ENCODE data around the gene CXCR6.
"Not testable (repeated sequence)": the region's sequence is repeated elsewhere in the genome, so short reads cannot be mapped to it uniquely, and the experiment has no call there.

The CXCR6 gene

DNA sequence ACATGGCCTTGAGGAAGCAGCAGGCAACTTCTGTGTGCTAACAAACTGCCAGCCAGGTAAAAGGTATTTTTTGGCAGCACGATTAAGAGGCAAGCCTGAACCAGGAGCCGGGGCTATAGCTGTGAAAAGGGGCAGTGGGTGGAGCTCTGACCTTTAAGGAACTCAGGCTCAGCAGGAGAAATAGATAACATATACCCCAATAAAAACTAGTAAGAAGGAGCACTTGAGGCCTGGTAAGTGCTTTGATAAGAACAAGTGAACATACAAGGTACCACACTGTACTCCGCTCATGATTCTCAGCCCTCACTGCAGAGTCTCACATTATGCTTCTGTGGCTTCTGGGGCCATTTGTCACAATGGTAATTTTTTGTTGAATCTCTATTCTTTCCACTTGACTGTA lies 46.9 kb downstream of the CXCR6 start:
- DNase-seq (ENCODE audit: low read depth), result no peak

DNA sequence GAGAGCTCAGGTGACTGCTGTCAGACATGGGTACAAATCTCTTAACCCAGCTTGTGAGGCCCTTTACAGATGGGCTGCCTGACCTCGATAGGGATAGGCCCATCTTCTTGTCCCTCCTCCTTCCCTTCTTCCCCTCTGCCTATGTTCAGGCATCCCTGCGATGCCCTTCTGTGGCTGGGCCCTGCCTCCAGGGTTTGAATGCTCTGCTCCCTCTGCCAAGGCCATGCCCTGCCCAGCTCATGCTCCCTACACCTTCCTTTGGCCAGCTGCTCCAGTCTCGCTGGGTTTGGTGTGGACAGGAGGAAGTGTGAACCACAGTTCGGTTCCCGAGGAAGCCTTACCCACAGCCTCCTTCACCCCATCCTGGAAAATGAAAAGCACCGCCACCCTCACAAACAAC lies 48.1 kb downstream of the CXCR6 start:
- no peak for DNase-seq (ENCODE audit: low read depth)

DNA sequence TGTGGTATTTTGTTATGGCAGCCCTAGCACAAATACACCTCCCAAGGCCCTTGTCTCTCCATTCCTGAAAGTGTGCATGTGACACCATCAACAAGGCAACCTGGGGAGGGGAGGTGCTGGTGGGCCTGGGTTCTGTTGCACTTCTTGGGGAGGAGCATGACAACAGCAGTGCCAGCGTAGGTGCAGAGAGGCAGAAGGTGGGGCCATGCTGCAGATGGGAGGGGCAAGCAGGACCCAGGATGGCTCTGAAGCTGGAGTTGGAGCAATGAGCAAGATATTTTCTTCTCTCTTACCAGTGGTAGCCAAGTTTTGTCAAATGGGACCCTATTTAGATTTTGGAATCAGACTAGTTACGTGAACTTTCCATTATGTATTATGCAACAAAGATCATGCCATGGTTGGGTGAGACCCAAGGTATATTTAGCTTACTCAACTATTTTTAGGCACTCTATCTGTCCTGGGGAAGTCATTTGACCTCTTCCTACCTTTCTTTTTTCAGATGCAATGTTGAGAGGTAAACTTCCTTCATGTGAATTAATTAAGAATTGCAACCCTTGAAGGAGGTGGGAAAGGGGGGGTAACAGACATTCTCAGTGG lies 49.0 kb downstream of the CXCR6 start:
- no peak for DNase-seq (ENCODE audit: low read depth)

DNA sequence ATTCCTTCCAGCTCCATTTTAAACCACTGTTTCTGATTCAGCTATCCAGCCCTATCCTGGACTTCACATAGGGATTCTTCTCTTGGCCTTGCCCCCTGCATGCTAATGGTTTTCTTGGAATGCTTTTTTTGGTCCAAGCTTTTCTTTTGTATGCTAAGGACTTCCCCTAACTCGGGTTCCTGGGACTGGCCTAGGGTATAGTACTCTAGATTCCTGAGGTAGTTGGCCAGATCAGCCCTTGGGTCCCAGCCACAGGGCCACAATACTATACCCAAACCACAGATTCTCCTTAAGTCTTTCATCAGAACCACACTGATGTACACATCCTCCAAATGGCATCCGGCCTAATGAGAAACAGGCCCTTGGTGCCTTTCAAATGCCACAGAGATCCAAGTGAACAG lies 49.6 kb downstream of the CXCR6 start:
- DNase-seq (ENCODE audit: low read depth), result peak; percentile 93

DNA sequence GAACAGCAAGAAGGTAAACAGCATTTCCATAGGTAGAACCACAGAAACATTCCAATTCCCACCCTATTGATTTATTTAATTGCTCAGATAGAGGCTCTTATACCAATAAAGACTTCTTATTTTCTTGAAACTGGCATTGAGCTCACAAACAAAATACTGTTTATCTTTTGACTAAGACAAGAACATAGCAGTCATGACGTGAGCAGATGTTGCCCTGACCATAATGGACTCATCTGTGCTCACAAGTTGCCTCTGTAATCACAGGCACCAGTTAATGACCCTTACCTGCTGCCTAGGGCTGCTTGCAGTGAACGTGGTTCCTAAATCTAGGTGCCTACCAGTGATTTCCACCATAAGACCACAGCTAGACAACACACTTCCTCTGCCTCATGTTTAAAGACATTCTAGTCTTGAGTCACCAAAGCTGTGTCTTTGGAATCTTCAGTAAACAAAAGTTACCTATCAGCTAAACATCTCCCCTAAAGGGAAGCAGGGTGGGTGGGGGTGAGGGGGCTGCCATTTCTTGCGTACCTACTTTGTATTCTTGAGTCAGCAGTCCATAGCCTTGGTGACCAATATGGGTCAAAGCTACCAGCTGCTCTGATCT lies 50.3 kb downstream of the CXCR6 start:
- no peak for DNase-seq (ENCODE audit: low read depth)

DNA sequence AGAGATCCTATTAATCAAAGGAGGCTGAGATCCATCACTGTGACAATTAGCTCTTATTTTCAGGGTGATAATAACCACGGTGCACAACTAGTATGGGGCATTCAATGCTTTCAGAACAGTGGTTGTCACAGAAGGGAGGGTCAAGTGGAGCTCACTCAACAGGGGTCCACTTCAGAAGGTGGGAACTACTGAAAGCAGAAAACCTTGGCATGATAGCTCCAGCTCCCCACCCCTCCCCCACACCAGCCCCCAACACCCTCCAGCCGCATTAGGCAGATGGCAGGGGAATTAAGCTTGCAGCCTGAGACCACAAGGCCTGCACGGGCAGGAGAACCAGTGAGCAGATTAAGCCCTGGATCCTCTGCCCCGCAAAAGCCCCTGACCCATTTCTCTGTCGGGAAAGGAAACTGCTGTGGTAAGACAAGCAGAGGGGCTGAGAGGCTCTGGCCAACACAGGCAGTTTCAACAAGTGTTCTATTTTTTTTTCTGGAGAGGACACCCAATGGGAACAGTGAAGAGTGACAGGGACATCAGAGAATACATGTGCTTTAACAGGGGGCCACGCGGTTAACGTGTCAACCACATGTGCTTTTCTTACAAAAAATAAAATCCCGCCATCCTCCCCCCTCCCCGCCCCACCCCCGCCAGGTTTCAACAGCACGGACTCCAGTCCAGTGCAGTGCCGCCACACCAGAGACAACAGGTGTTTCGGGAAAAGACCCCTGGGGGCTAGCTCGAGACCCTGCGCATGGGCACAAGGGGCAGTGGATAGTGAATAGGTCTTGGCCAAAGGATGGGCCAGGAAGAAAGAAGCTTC lies 51.4 kb downstream of the CXCR6 start:
- no peak for DNase-seq (ENCODE audit: low read depth)

DNA sequence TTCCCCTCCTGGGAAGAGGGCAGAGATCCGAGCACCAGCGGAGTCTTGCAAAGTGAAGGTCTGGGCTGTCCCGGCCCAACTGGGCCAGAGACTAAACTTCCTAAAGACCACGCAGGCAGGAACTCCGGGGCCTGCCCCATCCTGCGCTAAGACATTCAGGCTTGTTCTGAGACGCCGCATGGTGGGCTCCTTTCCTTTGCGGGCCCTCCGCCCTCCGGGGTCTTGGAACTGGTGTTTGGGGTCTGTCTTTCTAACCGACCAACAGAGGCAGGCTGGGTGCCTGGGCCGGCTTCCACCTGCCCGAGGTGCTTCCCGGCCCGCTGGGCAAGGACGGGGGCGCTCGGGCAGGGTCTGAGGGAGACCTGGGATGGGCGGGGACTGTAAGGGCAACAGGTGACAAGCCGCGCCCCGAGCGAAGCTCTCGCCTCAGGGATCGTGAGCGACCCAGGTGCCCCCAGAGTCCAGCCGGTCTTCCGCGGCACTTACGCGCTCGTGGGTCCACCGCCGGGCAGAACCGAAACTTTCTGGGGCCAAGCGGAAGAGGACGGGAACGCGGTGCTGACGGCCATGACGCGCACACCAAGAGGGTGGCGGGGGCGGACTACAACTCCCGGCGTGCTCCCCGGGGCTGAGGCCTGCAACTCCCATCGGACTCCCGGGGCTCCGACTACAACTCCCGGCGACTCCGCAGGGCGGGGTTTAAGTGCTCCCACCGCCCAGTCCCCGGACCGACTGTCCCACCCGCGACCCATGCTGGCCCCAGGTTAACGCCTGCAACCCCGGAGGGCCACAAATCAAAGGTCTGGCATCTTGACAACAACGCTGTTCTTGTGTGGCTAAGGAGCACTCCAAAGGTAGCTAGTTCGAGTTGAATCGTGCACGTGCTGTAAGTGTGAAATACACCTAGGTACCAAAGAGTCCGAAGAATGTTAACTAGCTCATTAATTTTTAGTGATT lies 52.2 kb downstream of the CXCR6 start, which contains the start of gene FYCO1:
Gene FYCO1 (minus strand): TSS at position 589 of the 957 bp plus-strand sequence. CDS start 10,914 bp downstream, outside the sequence.
- DNase-seq (ENCODE audit: low read depth), result no peak

DNA sequence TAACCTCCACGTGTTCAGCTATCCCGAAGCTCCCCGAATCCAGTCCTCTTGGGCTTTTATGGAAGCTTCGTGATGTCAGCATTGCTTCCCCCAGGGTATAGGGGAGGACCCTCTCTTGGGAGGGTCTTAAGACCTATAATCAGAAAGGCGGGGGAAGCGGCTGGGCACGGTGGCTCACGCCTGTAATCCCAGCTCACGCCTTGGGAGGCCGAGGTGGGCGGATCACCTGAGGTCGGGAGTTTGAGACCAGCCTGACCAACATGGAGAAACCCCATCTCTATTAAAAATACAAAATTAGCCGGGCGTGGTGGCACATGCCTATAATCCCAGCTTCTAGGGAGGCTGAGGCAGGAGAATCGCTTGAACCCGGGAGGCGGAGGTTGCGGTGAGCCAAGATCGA lies 54.2 kb downstream of the CXCR6 start:
- DNase-seq (ENCODE audit: low read depth), result not testable (repeated sequence)

DNA sequence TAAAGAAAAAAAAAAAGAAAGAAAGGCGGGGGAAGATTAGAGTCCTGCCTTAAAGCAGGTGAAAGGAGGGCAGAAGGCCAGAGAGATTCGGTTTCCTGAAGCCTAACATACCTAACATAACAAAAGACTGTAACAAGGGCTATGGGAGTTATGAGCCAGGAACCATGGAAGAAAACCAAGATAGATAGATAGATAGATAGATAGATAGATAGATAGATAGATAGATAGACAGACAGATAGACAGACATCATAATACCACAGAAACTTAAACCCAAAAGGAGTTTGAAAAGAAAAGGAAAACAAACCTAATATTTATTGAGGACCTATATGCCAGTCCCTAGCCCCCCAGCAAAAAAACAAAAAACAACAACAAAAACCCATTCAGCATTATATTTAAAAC lies 54.7 kb downstream of the CXCR6 start:
- no peak for DNase-seq (ENCODE audit: low read depth)
